Measurements from ENCODE around the gene HOPX.

- TF ChIP-seq SAP30 (IDR thresholded peaks at IDR 0.05; ENCODE audit: insufficient read depth, insufficient replicate concordance, low read length) (no peak), CTCF (IDR thresholded peaks at IDR 0.05; ENCODE audit: control extremely low read depth in 1 of 3, insufficient read depth in 1 of 3, low read depth in 1 of 3, low read length in 3 of 3) (no peak), CREB1 (IDR thresholded peaks at IDR 0.05) (no peak), CBX8 (IDR thresholded peaks at IDR 0.05; ENCODE audit: borderline replicate concordance, low read depth, low read length) (no peak), SIN3A (conservative IDR thresholded peaks at IDR 0.05 in 1 of 2, IDR thresholded peaks at IDR 0.05 in 1 of 2; ENCODE audit: low read depth in 1 of 2, low read length in 2 of 2) (no peak), TAF1 (IDR thresholded peaks at IDR 0.05; ENCODE audit: low read depth, low read length) (no peak), E2F6 (IDR thresholded peaks at IDR 0.05) (no peak), EZH2 (IDR thresholded peaks at IDR 0.05; ENCODE audit: low read depth, low read length, severe bottlenecking) (no peak), POLR2A (IDR thresholded peaks at IDR 0.05; ENCODE audit: control extremely low read depth in 1 of 2, low read depth in 2 of 2, low read length in 2 of 2) (no peak), CTBP2 (IDR thresholded peaks at IDR 0.05; ENCODE audit: borderline replicate concordance, insufficient read depth, insufficient read length, low read length) (no peak), MAX (IDR thresholded peaks at IDR 0.05) (no peak), EGR1 (IDR thresholded peaks at IDR 0.05; ENCODE audit: borderline replicate concordance, low read depth, low read length) (no peak), POLR2AphosphoS5 (IDR thresholded peaks at IDR 0.05; ENCODE audit: low read depth, low read length) (no peak), TBP (IDR thresholded peaks at IDR 0.05; ENCODE audit: low read depth, low read length) (no peak)
Measured at GRCh38 chr4:56662782-56663468, 18.2 kb downstream of the HOPX start.

All from H1 (cell line).